Smooth muscle cell (in vitro differentiated cells): ENCODE measurements around the gene POLR2F. TPM values are rescaled to one million over a fixed set of nuclear protein-coding genes. Genes with fewer than 3 reads are reported as not detected.

ENCODE experiments used
- DNase-seq: peaks from one replicate; lab custom pipeline; 2025; ENCODE audit not compliant: unreplicated experiment; lab: John Stamatoyannopoulos, UW
- H2AFZ ChIP-seq: fragments of 200-600 bp; sonication (generic); 2 replicates; pipeline ENCODE4 v1.6.0; 2016; ENCODE audit warnings: antibody characterized with exemption, low read depth, mild to moderate bottlenecking
- H3F3A ChIP-seq: fragments of 200-600 bp; sonication (generic); 2 replicates; pipeline ENCODE4 v1.6.0; 2017; ENCODE audit warnings: antibody characterized with exemption, low read depth
- H3K27ac ChIP-seq: fragments of 200-600 bp; sonication (generic); 2 replicates; pipeline ENCODE4 v1.5.1; 2016; ENCODE audit warnings: low read depth, mild to moderate bottlenecking
- H3K27me3 ChIP-seq: fragments of 200-600 bp; sonication (generic); 2 replicates; pipeline ENCODE4 v1.6.1; 2016; ENCODE audit warnings: low read depth, mild to moderate bottlenecking
- H3K36me3 ChIP-seq: fragments of 200-600 bp; sonication (generic); 2 replicates; pipeline ENCODE4 v1.5.1; 2016; ENCODE audit warnings: low read depth
- H3K4me1 ChIP-seq: fragments of 200-600 bp; sonication (generic); 2 replicates; pipeline ENCODE4 v1.5.1; 2016; ENCODE audit warnings: low read depth
- H3K4me2 ChIP-seq: fragments of 200-600 bp; sonication (generic); 2 replicates; pipeline ENCODE4 v1.6.0; 2016; ENCODE audit warnings: mild to moderate bottlenecking
- H3K4me3 ChIP-seq: fragments of 200-600 bp; sonication (generic); 2 replicates; pipeline ENCODE4 v1.5.1; 2016; ENCODE audit warnings: mild to moderate bottlenecking
- H3K79me2 ChIP-seq: fragments of 200-600 bp; sonication (generic); 2 replicates; pipeline ENCODE4 v1.6.0; 2016; ENCODE audit warnings: low read depth, mild to moderate bottlenecking
- H3K9ac ChIP-seq: fragments of 200-600 bp; sonication (generic); 2 replicates; pipeline ENCODE4 v1.6.0; 2016; ENCODE audit warnings: low read depth
- H3K9me3 ChIP-seq: fragments of 200-600 bp; sonication (generic); replicated peaks from 2 replicates; pipeline ENCODE4 v1.5.1; 2016; ENCODE audit warnings: low read depth
- H4K20me1 ChIP-seq: fragments of 200-600 bp; sonication (generic); 2 replicates; pipeline ENCODE4 v1.6.0; 2016; ENCODE audit warnings: low read depth
- WGBS: methylation state at CpG from one replicate; pipeline ENCODE4 v1.1.7; 2016; ENCODE audit warnings: low lambda C conversion rate; 5-methylcytosine and 5-hydroxymethylcytosine counted together
- polyA plus RNA-seq: library from polyadenylated mRNA; unstranded; fragments of >200 nt; fragmentation: Nextera tagmentation; extraction: Ambion mirVana; gene quantifications from 2 replicates; pipeline ENCODE4 v1.2.1, GENCODE V29; 2016
- total RNA-seq: library from RNA; depleted of rRNA; stranded (reverse); fragments of >200 nt; gene quantifications from 2 replicates; pipeline ENCODE4 v1.2.3, GENCODE V29; 2014
- TF ChIP-seq, protein P1 (sequence below): fragments of 200-600 bp; sonication (generic); IDR thresholded peaks from 2 replicates; pipeline ENCODE4 v1.5.1; 2017; ENCODE audit warnings: borderline replicate concordance, mild to moderate bottlenecking, antibody characterized with exemption; ENCODE audit not compliant: insufficient read depth, poor library complexity, severe bottlenecking

POLR2F gene
- total and polyA plus RNA-seq, 2 experiments from 2014 or later, result 29.0 to 138 TPM

DNA sequence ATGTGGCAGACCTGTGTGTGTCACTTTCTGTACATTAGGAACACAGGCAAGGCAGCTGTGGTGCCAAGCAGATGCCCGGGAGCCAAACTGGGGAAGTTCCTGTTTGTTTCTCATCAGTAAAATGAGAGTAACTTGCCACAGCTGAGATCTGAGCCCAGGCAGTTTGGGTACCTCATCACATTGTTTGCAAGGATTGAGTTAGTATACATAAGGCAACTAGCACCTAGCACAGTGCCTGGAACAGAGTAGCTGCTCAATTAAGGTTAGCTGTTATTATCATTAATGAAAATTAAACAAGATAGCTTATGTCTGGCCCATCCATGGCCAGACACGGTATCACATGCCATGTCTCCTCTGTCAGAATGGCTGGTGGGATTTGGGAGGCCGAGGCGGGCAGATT, 23.0 kb downstream of the POLR2F start:
- no peak for DNase-seq
- WGBS, result 97% methylated on average over 4 of the region's 4 CpGs
- Histone ChIP-seq H3K4me2 (no peak overlapping the region), H3K9ac (no peak overlapping the region), H3K27ac (no peak overlapping the region), H3K27me3 (peaks cover 6% of the 10 kb centered on the region), H4K20me1 (peaks cover 7% of the 10 kb centered on the region), H3K36me3 (no peaks in the 10 kb centered on the region), H3K4me1 (peaks cover 9% of the 10 kb centered on the region), H3K79me2 (no peaks in the 10 kb centered on the region), H2AFZ (no peak overlapping the region), H3K4me3 (no peak overlapping the region), H3F3A (no peaks in the 10 kb centered on the region), H3K9me3 (no peaks in the 10 kb centered on the region)
- TF ChIP-seq, protein P1, sequence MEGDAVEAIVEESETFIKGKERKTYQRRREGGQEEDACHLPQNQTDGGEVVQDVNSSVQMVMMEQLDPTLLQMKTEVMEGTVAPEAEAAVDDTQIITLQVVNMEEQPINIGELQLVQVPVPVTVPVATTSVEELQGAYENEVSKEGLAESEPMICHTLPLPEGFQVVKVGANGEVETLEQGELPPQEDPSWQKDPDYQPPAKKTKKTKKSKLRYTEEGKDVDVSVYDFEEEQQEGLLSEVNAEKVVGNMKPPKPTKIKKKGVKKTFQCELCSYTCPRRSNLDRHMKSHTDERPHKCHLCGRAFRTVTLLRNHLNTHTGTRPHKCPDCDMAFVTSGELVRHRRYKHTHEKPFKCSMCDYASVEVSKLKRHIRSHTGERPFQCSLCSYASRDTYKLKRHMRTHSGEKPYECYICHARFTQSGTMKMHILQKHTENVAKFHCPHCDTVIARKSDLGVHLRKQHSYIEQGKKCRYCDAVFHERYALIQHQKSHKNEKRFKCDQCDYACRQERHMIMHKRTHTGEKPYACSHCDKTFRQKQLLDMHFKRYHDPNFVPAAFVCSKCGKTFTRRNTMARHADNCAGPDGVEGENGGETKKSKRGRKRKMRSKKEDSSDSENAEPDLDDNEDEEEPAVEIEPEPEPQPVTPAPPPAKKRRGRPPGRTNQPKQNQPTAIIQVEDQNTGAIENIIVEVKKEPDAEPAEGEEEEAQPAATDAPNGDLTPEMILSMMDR, result no peak

DNA sequence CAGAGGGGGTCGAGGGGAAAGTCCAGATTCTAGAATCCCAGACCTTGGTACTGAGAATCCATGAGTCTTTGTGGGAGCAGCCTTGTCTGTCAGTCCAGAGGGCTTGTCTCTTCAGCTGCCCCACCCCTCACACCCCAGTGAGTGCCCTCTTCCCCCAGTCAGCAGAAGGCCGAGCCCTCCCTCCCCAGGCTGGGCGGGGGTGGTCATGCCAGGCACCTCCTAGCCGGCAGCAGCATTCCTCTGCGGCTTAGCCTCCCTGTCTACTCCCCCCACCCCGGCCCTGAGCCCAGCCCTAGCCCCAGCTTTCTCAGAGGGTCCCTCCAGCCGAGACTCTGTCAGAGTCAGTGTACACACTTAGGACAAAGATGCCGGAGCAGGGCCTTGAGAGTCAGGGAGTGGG, 26.3 kb downstream of the POLR2F start:
- no peak overlapping the region for H3K4me3 ChIP-seq
- H3K36me3 ChIP-seq, result no peaks in the 10 kb centered on the region
- DNase-seq, result no peak
- peaks cover 38% of the 10 kb centered on the region for H3K27me3 ChIP-seq
- no peaks in the 10 kb centered on the region for H3K79me2 ChIP-seq
- H3K4me2 ChIP-seq, result no peak overlapping the region
- H3K9ac ChIP-seq, result no peak overlapping the region
- peaks cover 34% of the 10 kb centered on the region for H4K20me1 ChIP-seq
- H3K9me3 ChIP-seq, result no peaks in the 10 kb centered on the region
- peaks cover 9% of the 10 kb centered on the region for H3K4me1 ChIP-seq
- TF ChIP-seq, protein P1, result no peak
- H3K27ac ChIP-seq, result no peak overlapping the region
- 83% methylated on average over 6 of the region's 8 CpGs for WGBS
- H2AFZ ChIP-seq, result no peak overlapping the region
- no peaks in the 10 kb centered on the region for H3F3A ChIP-seq

DNA sequence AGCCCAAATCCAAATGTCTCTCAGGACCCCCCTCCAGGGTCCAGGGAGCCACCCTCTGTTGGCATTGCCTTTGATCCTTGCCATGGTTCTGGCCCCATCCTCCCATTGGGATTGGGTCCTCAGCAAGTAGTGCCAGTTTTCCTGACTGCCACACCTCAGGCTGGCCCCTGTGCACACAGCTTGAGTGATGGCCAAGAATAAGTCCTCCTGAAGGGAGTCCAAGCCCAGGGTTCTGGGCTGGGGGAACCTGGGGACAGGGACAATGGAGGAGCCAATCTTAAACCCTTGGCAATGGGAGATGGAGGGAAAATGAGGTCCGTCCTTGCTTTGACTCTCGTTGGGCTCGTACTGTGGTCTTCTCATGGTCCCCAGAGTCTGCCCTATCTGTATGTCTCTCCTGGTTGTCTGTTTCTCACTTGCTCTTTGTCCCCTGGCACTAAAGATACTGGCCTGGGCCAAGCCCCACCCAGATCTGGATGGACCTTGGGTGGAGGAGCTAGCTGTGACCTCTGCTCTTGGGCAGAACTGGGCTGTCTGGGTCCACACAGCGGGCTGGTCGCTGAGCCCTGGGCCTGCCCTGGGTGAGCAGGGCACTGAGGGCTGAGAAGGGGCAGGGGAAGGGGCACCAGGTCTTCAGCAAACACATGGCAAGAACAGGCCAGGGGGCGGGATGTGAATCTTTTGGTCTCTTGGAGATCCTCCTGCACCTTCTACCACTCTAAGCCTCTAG, 27.9 kb downstream of the POLR2F start:
- no peak overlapping the region for H3K4me3 ChIP-seq
- H3K9ac ChIP-seq, result no peak overlapping the region
- no peaks in the 10 kb centered on the region for H3K9me3 ChIP-seq
- H2AFZ ChIP-seq, result no peak overlapping the region
- DNase-seq, result no peak
- H3K4me1 ChIP-seq, result peaks cover 9% of the 10 kb centered on the region
- no peak overlapping the region for H3K27ac ChIP-seq
- no peaks in the 10 kb centered on the region for H3K36me3 ChIP-seq
- peaks cover 34% of the 10 kb centered on the region for H4K20me1 ChIP-seq
- peaks cover 43% of the 10 kb centered on the region for H3K27me3 ChIP-seq
- H3K79me2 ChIP-seq, result no peaks in the 10 kb centered on the region
- WGBS, result 96% methylated on average over 6 of the region's 6 CpGs
- no peaks in the 10 kb centered on the region for H3F3A ChIP-seq
- H3K4me2 ChIP-seq, result no peak overlapping the region
- TF ChIP-seq, protein P1, result no peak

DNA sequence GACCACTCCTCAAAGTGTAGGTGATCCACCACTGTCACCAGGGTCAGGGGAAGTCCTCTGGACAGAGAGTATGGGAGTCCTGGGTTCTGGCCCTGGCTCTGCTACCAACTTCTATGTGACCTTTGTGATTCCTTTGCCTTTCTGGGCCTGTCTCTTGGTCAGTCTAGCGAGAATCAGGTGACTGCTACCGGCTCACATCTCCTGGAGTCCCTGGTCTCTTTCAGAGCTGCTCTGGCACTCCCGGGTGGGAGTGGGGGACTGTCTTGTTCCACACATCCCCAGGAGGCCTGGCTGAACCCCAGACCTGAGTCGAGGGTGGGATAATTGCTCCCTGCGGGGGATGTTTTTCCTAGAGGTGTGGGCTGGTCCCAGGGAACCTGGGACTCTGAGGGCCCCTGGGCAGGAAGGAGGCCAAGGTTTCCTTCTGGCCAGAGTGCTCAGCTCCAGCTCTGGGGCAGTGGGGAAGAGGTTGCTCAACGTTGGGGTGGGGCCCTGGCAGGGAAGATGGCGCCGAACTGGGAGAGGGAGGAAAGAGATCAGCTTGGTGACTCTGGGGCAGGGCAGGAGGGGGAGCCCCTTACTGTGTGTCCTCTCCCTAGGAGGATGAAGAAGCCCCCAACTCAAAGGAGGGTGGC, 28.8 kb downstream of the POLR2F start:
- peaks cover 34% of the 10 kb centered on the region for H4K20me1 ChIP-seq
- no peak overlapping the region for H3K4me2 ChIP-seq
- no peak overlapping the region for H2AFZ ChIP-seq
- no peak overlapping the region for H3K4me3 ChIP-seq
- H3F3A ChIP-seq, result no peaks in the 10 kb centered on the region
- WGBS, result 89% methylated on average over 8 of the region's 8 CpGs
- no peak for DNase-seq
- H3K27me3 ChIP-seq, result peaks cover 43% of the 10 kb centered on the region
- no peak overlapping the region for H3K27ac ChIP-seq
- TF ChIP-seq, protein P1, result no peak
- H3K36me3 ChIP-seq, result no peaks in the 10 kb centered on the region
- peaks cover 9% of the 10 kb centered on the region for H3K4me1 ChIP-seq
- H3K9me3 ChIP-seq, result no peaks in the 10 kb centered on the region
- H3K9ac ChIP-seq, result no peak overlapping the region
- no peaks in the 10 kb centered on the region for H3K79me2 ChIP-seq
